BLaER1 treated with 17β-estradiol and CSF1 and Interleukin-3, amounts not matched to agents 10 nM and 100 nM (cell line): ENCODE measurements around the gene NCOA1.
A peak's percentile ranks its signal among the peaks of the same experiment; 100 is the strongest.

ENCODE experiments used
- H3K27ac ChIP-seq, 11 experiments: shearing (Covaris generic); formaldehyde crosslinking; 2 replicates each; pipeline ENCODE4 v1.8.1; 2022
- H3K27me3 ChIP-seq, 11 experiments: shearing (Covaris generic); formaldehyde crosslinking; 2 replicates each; pipeline ENCODE4 v1.8.1; 2022
- H3K36me3 ChIP-seq, 11 experiments: shearing (Covaris generic); formaldehyde crosslinking; 2 replicates each; pipeline ENCODE4 v1.8.1; 2022
- H3K4me1 ChIP-seq, 10 experiments: shearing (Covaris generic); formaldehyde crosslinking; 2 replicates each; pipeline ENCODE4 v1.8.1; 2022
- H3K4me2 ChIP-seq, 11 experiments: shearing (Covaris generic); formaldehyde crosslinking; 2 replicates each; pipeline ENCODE4 v1.8.1; 2022
- H3K4me3 ChIP-seq, 10 experiments: shearing (Covaris generic); formaldehyde crosslinking; 2 replicates each; pipeline ENCODE4 v1.8.1; 2022
- H3K9ac ChIP-seq, 11 experiments: shearing (Covaris generic); formaldehyde crosslinking; 2 replicates each; pipeline ENCODE4 v1.8.1; 2022
- H3K9me3 ChIP-seq, 11 experiments: shearing (Covaris generic); formaldehyde crosslinking; replicated peaks in 1 of 11; 2 replicates each; pipeline ENCODE4 v1.8.1; 2022
- H4K20me1 ChIP-seq, 11 experiments: shearing (Covaris generic); formaldehyde crosslinking; 2 replicates each; pipeline ENCODE4 v1.8.1; 2022
- Cebpa-rat ChIP-seq, 11 experiments: shearing (Covaris generic); IDR thresholded peaks; 2 replicates each; pipeline ENCODE4 v1.8.1; 2022

Gene NCOA1

DNA sequence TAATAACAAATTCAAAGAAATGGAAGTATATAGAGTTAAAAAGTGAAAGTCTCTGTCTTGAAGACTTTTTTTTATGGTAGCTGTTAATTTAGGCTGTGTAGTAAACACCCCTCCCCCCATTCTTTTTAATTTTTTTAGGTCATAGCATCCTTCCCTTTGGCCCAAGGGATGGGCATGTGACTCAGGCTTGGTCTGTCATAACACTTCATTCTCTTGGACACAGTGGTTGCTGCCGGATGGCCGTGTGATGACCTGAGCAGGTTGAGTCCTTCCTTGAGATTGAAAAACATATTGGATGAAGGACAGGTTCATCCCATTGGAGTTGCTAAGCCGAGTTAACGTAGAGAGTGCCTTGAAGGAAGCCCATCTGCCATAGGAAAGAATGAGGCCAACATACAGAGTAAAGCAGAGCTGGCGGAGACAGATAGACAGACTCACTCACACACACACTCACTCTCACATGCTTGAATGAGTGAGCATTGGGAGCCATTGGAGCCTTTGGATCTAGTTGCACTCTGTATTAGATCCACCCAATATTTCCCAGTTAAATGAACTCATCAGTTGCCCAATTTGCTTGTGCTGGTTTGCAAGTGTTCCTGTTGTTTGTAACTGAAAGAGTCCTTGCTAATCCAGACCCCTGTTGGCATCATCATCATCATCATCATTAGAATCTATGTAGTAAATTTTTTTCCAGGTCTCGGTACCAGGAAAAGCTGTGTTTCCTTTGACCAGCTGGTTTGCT, 14.7 kb downstream of the NCOA1 start:
- Histone ChIP-seq H3K36me3 (peaks cover 0 to 21% (median 0%) of the 10 kb centered on the region in 11 experiments; a peak in 4 of 22 replicates), H3K4me3 (no peak overlapping the region), H3K27me3 (no peaks in the 10 kb centered on the region), H3K9ac (no peak overlapping the region), H3K9me3 (peaks cover 0 to 8% (median 0%) of the 10 kb centered on the region in 11 experiments; a peak in 2 of 22 replicates), H3K27ac (no peak overlapping the region), H3K4me2 (peak overlapping the region in 1 of 11 experiments; percentile 25; a peak in 1 of 22 replicates), H3K4me1 (peaks cover 0 to 53% (median 2%) of the 10 kb centered on the region in 10 experiments; a peak in 6 of 20 replicates), H4K20me1 (peaks cover 0 to 100% (median 14%) of the 10 kb centered on the region in 11 experiments; a peak in 13 of 22 replicates)
- TF ChIP-seq Cebpa-rat (IDR thresholded peaks at IDR 0.05), result no peak

DNA sequence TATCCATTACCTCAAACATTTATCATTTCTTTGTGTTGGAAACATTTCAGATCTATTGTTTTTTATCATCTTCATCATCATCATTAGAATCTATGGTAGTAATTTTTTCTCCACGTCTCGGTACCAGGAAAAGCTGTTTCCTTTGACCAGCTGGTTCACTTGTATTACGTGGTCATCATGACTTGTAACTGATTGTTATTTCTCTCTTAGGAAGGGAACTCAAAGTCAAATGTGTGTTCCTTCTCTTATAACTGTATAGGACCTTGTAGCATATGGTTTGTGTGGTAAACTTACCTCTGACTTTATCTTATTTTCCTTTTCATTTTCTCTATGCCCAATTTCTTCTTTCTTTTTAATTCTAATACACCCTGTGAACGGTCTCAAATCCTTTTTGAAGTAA, 16.5 kb downstream of the NCOA1 start:
- Histone ChIP-seq H3K36me3 (peaks cover 0 to 21% (median 0%) of the 10 kb centered on the region in 11 experiments; a peak in 4 of 22 replicates), H3K27ac (no peak overlapping the region), H3K4me2 (no peak overlapping the region; a peak in 1 of 22 replicates), H4K20me1 (peaks cover 0 to 100% (median 8%) of the 10 kb centered on the region in 11 experiments; a peak in 12 of 22 replicates), H3K4me1 (peaks cover 0 to 52% (median 2%) of the 10 kb centered on the region in 10 experiments; a peak in 6 of 20 replicates), H3K9me3 (peaks cover 0 to 8% (median 0%) of the 10 kb centered on the region in 11 experiments; a peak in 2 of 22 replicates), H3K27me3 (no peaks in the 10 kb centered on the region), H3K9ac (no peak overlapping the region), H3K4me3 (no peak overlapping the region)
- TF ChIP-seq Cebpa-rat (IDR thresholded peaks at IDR 0.05), result no peak

DNA sequence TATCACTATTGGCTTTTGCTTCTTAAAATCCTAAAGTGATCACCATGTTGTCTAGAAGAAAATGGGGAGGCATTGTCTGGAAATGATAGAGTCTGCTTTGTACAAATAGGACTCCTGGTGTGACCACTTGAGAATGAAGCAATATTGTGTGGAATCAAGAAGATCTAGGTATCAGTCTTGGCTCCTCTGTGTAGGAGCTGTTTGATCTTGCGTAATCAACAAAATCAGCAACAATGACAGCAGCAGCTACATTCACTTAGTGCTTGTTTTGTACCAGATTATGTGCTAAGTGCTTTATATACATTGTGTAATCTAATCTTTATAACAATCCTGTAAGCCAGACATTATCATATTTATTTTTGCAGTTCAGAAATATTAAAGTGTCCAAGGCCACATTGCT, 17.8 kb downstream of the NCOA1 start:
- H3K9me3 ChIP-seq, result peaks cover 0 to 8% (median 0%) of the 10 kb centered on the region in 11 experiments; a peak in 2 of 22 replicates
- H3K4me2 ChIP-seq, result peak overlapping the region in 4 of 11 experiments; percentile 3 to 60 (median 30); a peak in 6 of 22 replicates
- H3K4me3 ChIP-seq, result no peak overlapping the region
- peak in 7 of 11 experiments; percentile 13 to 85 (median 81); a peak in 11 of 22 replicates for TF ChIP-seq Cebpa-rat (IDR thresholded peaks at IDR 0.05)
- H3K36me3 ChIP-seq, result peaks cover 0 to 17% (median 0%) of the 10 kb centered on the region in 11 experiments; a peak in 4 of 22 replicates
- peaks cover 0 to 59% (median 2%) of the 10 kb centered on the region in 10 experiments; a peak in 6 of 20 replicates for H3K4me1 ChIP-seq
- no peaks in the 10 kb centered on the region for H3K27me3 ChIP-seq
- no peak overlapping the region for H3K27ac ChIP-seq
- peaks cover 0 to 100% (median 10%) of the 10 kb centered on the region in 11 experiments; a peak in 14 of 22 replicates for H4K20me1 ChIP-seq
- no peak overlapping the region for H3K9ac ChIP-seq

DNA sequence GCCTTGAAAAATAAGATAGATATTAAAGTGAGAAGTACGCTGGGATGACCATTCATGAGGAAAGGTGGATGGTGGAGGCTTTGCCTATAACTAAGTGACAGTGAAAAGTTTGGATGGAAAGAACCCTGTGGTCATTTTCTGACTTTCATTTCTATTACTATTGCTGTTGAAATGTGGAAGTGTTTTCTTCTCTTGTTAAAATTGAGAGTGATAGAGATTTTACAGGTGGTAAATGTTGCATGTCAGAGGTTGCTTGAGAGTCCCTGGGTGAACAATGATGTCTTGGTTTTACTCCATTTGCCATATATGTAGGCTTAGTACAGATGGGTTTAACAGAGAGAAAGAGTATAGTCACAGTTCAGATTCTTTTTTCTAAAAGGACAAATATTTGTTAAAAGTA, 18.4 kb downstream of the NCOA1 start:
- Histone ChIP-seq H3K4me1 (peaks cover 0 to 61% (median 2%) of the 10 kb centered on the region in 10 experiments; a peak in 6 of 20 replicates), H3K4me3 (no peak overlapping the region)
- no peak for TF ChIP-seq Cebpa-rat (IDR thresholded peaks at IDR 0.05)

DNA sequence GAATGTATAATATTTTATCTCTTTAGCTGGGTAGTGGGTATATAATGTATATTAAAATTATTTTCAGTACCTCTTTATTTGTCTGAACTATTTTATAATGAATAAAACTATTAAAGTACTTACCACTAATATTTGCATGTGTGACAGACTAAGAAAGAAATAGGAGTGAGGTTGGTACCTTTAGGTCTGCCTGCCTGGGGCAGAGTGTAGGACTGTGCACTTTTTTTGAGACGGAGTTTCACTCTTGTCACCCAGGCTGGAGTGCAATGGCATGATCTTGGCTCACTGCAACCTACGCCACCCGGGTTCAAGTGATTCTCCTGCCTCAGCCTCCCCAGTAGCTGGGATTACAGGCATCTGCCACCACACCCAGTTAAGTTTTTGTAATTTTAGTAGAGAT, 18.8 kb downstream of the NCOA1 start:
- H3K4me2 ChIP-seq, result no peak overlapping the region
- H3K9ac ChIP-seq, result no peak overlapping the region
- peaks cover 0 to 100% (median 8%) of the 10 kb centered on the region in 11 experiments; a peak in 14 of 22 replicates for H4K20me1 ChIP-seq
- H3K4me1 ChIP-seq, result peaks cover 0 to 66% (median 2%) of the 10 kb centered on the region in 10 experiments; a peak in 6 of 20 replicates
- no peak overlapping the region for H3K27ac ChIP-seq
- H3K4me3 ChIP-seq, result no peak overlapping the region
- no peak for TF ChIP-seq Cebpa-rat (IDR thresholded peaks at IDR 0.05)
- H3K9me3 ChIP-seq, result peaks cover 0 to 8% (median 0%) of the 10 kb centered on the region in 11 experiments; a peak in 2 of 22 replicates
- no peaks in the 10 kb centered on the region for H3K27me3 ChIP-seq
- peaks cover 0 to 11% (median 0%) of the 10 kb centered on the region in 11 experiments; a peak in 4 of 22 replicates for H3K36me3 ChIP-seq

More for the DNA sequence above, 18.4 kb downstream of the NCOA1 start:
- Histone ChIP-seq H3K27ac (no peak overlapping the region), H3K36me3 (peaks cover 0 to 11% (median 0%) of the 10 kb centered on the region in 11 experiments; a peak in 4 of 22 replicates), H3K27me3 (no peaks in the 10 kb centered on the region), H3K9ac (no peak overlapping the region), H4K20me1 (peaks cover 0 to 100% (median 8%) of the 10 kb centered on the region in 11 experiments; a peak in 14 of 22 replicates), H3K9me3 (peaks cover 0 to 8% (median 0%) of the 10 kb centered on the region in 11 experiments; a peak in 2 of 22 replicates), H3K4me2 (peak overlapping the region in 3 of 11 experiments; percentile 19 to 60 (median 40); a peak in 3 of 22 replicates)

DNA sequence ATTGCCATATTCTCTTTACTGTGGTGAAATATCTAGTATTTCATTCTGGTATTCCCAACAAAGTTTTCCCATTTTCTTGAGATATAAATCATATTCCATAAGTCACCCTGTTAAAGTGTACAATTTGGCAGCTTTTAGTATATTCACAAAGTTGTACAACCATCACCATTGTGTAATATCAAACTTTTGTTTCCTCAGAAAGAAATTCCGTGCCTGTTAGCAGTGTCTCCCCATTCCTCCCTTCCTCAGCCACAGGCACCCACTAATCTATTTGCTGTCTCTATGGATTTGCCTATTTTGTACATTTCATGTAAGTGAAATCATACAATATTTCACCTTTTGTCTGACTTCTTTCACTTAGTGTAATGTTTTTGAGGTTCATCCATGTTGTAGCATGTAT, 19.7 kb downstream of the NCOA1 start:
- Histone ChIP-seq H3K36me3 (peaks cover 0 to 1% (median 0%) of the 10 kb centered on the region in 11 experiments; a peak in 4 of 22 replicates), H3K27me3 (no peaks in the 10 kb centered on the region), H4K20me1 (peaks cover 0 to 100% (median 12%) of the 10 kb centered on the region in 11 experiments; a peak in 14 of 22 replicates), H3K4me3 (no peak overlapping the region), H3K4me1 (peaks cover 0 to 71% (median 2%) of the 10 kb centered on the region in 10 experiments; a peak in 6 of 20 replicates), H3K27ac (no peak overlapping the region), H3K9me3 (peaks cover 0 to 1% (median 0%) of the 10 kb centered on the region in 11 experiments; a peak in 1 of 22 replicates), H3K9ac (no peak overlapping the region), H3K4me2 (no peak overlapping the region)
- no peak for TF ChIP-seq Cebpa-rat (IDR thresholded peaks at IDR 0.05)

DNA sequence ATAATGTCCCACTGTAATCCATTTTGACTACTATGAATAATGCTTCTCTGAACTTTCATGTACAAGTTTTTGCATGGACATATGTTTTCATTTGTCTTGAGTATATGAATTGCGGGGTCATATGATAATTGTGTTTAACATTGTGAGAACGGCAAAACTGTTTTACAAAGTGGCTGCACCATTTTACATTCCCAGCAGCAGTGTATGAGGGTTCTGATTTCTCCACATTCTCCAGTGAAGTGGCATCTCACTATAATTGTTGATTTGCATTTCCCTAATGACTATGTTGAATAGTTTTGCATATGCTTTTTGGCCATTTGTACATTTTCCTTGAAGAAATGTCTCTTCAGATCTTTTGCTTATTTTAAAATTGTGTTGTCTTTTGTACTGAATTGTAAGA, 20.1 kb downstream of the NCOA1 start:
- no peak overlapping the region for H3K27ac ChIP-seq
- peaks cover 0 to 99% (median 13%) of the 10 kb centered on the region in 11 experiments; a peak in 14 of 22 replicates for H4K20me1 ChIP-seq
- peaks cover 0 to 74% (median 2%) of the 10 kb centered on the region in 10 experiments; a peak in 6 of 20 replicates for H3K4me1 ChIP-seq
- no peaks in the 10 kb centered on the region for H3K9me3 ChIP-seq
- H3K4me3 ChIP-seq, result no peak overlapping the region
- H3K4me2 ChIP-seq, result no peak overlapping the region
- H3K36me3 ChIP-seq, result no peaks in the 10 kb centered on the region; a peak in 1 of 22 replicates
- no peak overlapping the region for H3K9ac ChIP-seq
- H3K27me3 ChIP-seq, result no peaks in the 10 kb centered on the region
- no peak for TF ChIP-seq Cebpa-rat (IDR thresholded peaks at IDR 0.05)

DNA sequence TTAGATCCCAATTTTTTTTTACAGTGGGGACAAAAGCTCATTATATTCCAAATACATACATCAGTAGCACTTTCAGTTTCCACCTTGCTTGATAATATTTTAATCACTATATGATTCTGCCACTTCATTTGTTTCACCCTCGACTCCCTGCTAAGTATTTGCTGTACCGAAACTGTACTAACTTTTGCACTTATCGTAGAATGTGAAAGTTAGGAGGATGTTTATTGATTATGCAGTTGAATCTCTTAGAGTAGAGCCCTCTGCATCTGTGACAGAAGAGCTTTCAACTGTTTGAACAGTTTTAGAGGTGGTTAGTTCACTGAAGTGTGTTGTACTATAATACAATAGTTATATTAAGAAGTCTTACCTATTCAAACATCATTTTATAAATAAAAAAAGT, 20.8 kb downstream of the NCOA1 start:
- Histone ChIP-seq H3K36me3 (no peaks in the 10 kb centered on the region), H3K27me3 (no peaks in the 10 kb centered on the region), H3K27ac (no peak overlapping the region), H3K9me3 (no peaks in the 10 kb centered on the region), H3K4me3 (no peak overlapping the region), H3K9ac (no peak overlapping the region), H3K4me2 (no peak overlapping the region), H4K20me1 (peaks cover 0 to 98% (median 14%) of the 10 kb centered on the region in 11 experiments; a peak in 14 of 22 replicates), H3K4me1 (peaks cover 0 to 76% (median 2%) of the 10 kb centered on the region in 10 experiments; a peak in 6 of 20 replicates)
- TF ChIP-seq Cebpa-rat (IDR thresholded peaks at IDR 0.05), result no peak

DNA sequence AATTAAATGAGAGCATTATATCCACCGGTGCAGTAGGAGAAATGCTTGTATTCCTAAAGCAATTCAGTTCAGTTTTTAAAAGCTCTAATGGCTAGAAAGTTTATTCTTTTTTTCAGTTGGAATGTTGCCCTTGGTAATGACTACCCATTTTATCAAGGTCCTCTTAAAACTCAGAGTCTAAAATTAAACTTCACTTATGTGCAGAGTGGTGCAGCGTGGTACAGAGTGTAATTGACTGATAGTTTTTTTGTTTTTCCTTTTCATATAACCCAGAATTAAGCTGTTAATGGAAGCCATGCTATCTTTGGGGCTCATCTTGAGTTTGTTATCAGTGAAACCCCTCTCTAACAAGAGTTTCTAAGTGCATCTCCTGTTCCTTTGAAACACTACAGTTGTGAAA, 21.4 kb downstream of the NCOA1 start:
- TF ChIP-seq Cebpa-rat (IDR thresholded peaks at IDR 0.05), result no peak
- peak overlapping the region in 2 of 11 experiments; percentile 21 to 28; a peak in 1 of 22 replicates for H3K4me2 ChIP-seq

More for the DNA sequence above, 21.4 kb downstream of the NCOA1 start:
- Histone ChIP-seq H3K36me3 (no peaks in the 10 kb centered on the region), H3K4me3 (no peak overlapping the region), H3K9me3 (no peaks in the 10 kb centered on the region), H3K4me1 (peaks cover 0 to 71% (median 2%) of the 10 kb centered on the region in 10 experiments; a peak in 6 of 20 replicates), H3K27me3 (no peaks in the 10 kb centered on the region), H3K27ac (no peak overlapping the region), H4K20me1 (peaks cover 0 to 98% (median 14%) of the 10 kb centered on the region in 11 experiments; a peak in 14 of 22 replicates), H3K9ac (no peak overlapping the region)
